Eye (tissue), 1 donor: ENCODE measurements around the gene CSNK1A1.
"Not testable (repeated sequence)": the region's sequence is repeated elsewhere in the genome, so short reads cannot be mapped to it uniquely, and the experiment has no call there.

Source experiments
- DNase-seq: peaks from one replicate; pipeline ENCODE4 v3.0.0-alpha.2; 2015

Gene CSNK1A1

GRCh38 chr5:149551227-149552037 lies at the start of gene CSNK1A1:
Gene CSNK1A1 (minus strand): TSS chr5:149551439. CDS start chr5:149550964, 475 bp downstream.
- peak; percentile 99 for DNase-seq

- no peak for DNase-seq
Measured at GRCh38 chr5:149600932-149601331, 49.7 kb upstream of the CSNK1A1 start.

- DNase-seq = peak; percentile 29
Measured at GRCh38 chr5:149599375-149599774, 48.1 kb upstream of the CSNK1A1 start.

GRCh38 chr5:149598966-149599365 lies 47.7 kb upstream of the CSNK1A1 start:
- no peak for DNase-seq

GRCh38 chr5:149598234-149598633 lies 47.0 kb upstream of the CSNK1A1 start:
- not testable (repeated sequence) for DNase-seq

GRCh38 chr5:149597618-149598017 lies 46.4 kb upstream of the CSNK1A1 start:
- DNase-seq = no peak

GRCh38 chr5:149596712-149597111 lies 45.5 kb upstream of the CSNK1A1 start:
- no peak for DNase-seq

- DNase-seq = not testable (repeated sequence)
Measured at GRCh38 chr5:149595105-149595504, 43.9 kb upstream of the CSNK1A1 start.

GRCh38 chr5:149594206-149594895 lies 43.1 kb upstream of the CSNK1A1 start:
- DNase-seq = no peak

GRCh38 chr5:149593370-149593769 lies 42.1 kb upstream of the CSNK1A1 start:
- no peak for DNase-seq

- DNase-seq = no peak
Measured at GRCh38 chr5:149588936-149589335, 37.7 kb upstream of the CSNK1A1 start.

GRCh38 chr5:149586708-149587318 lies 35.6 kb upstream of the CSNK1A1 start:
- no peak for DNase-seq

- no peak for DNase-seq
Measured at GRCh38 chr5:149585910-149586309, 34.7 kb upstream of the CSNK1A1 start.

GRCh38 chr5:149584121-149584520 lies 32.9 kb upstream of the CSNK1A1 start:
- DNase-seq = no peak

GRCh38 chr5:149583394-149583793 lies 32.2 kb upstream of the CSNK1A1 start:
- DNase-seq = no peak

- peak; percentile 68 for DNase-seq
Measured at GRCh38 chr5:149581931-149582768, 30.9 kb upstream of the CSNK1A1 start.

GRCh38 chr5:149581192-149581861 lies 30.1 kb upstream of the CSNK1A1 start, which contains the start of gene ARHGEF37:
Gene ARHGEF37 (plus strand): TSS chr5:149581498. CDS start chr5:149597770, 16,272 bp downstream.
- DNase-seq = peak; percentile 84

GRCh38 chr5:149580808-149581191 lies 29.6 kb upstream of the CSNK1A1 start:
- DNase-seq = no peak

- DNase-seq = no peak
Measured at GRCh38 chr5:149578896-149579295, 27.7 kb upstream of the CSNK1A1 start.

- no peak for DNase-seq
Measured at GRCh38 chr5:149576021-149576420, 24.8 kb upstream of the CSNK1A1 start.

- no peak for DNase-seq
Measured at GRCh38 chr5:149575131-149575530, 23.9 kb upstream of the CSNK1A1 start.
